ENCODE data around the gene PRKCH. TPM values are rescaled to one million over a fixed set of nuclear protein-coding genes. Genes with fewer than 3 reads are reported as not detected.

Gene PRKCH
- total RNA-seq, 1 donor from 2014 or later, result 14.5 TPM

GRCh38 chr14:61331992-61332657, 10.7 kb downstream of the PRKCH start:
- DNase-seq (no peak), ATAC-seq (ENCODE audit: poor library complexity) (no peak)
- intact Hi-C loops (cut with DNase I), result no loop called here

GRCh38 chr14:61332658-61333029, 11.3 kb downstream of the PRKCH start:
- intact Hi-C loops (cut with DNase I), result no loop called here
- no peak for ATAC-seq (ENCODE audit: poor library complexity)
- DNase-seq, result no peak

- DNase-seq (no peak), ATAC-seq (ENCODE audit: poor library complexity) (no peak)
- intact Hi-C loops (cut with DNase I), result no loop called here
Measured at GRCh38 chr14:61333087-61333486, 11.7 kb downstream of the PRKCH start.

- ATAC-seq (ENCODE audit: poor library complexity), result no peak
- DNase-seq, result no peak
- intact Hi-C loops (cut with DNase I), result no loop called here
Measured at GRCh38 chr14:61334197-61334701, 12.9 kb downstream of the PRKCH start.

GRCh38 chr14:61335049-61335448, 13.7 kb downstream of the PRKCH start:
- ATAC-seq (ENCODE audit: poor library complexity) (no peak), DNase-seq (no peak)
- intact Hi-C loops (cut with DNase I), result no loop called here

- ATAC-seq (ENCODE audit: poor library complexity) (no peak), DNase-seq (no peak)
- intact Hi-C loops (cut with DNase I), result no loop called here
Measured at GRCh38 chr14:61335671-61336275, 14.4 kb downstream of the PRKCH start.

- ATAC-seq (ENCODE audit: poor library complexity), result no peak
- intact Hi-C loops (cut with DNase I), result no loop called here
- DNase-seq, result no peak
Measured at GRCh38 chr14:61337893-61338292, 16.5 kb downstream of the PRKCH start.

GRCh38 chr14:61338457-61338856, 17.1 kb downstream of the PRKCH start:
- DNase-seq (no peak), ATAC-seq (ENCODE audit: poor library complexity) (no peak)
- intact Hi-C loops (cut with DNase I), result no loop called here

GRCh38 chr14:61341275-61342206, 20.2 kb downstream of the PRKCH start:
- DNase-seq (no peak), ATAC-seq (ENCODE audit: poor library complexity) (no peak)
- intact Hi-C loops (cut with DNase I), result no loop called here

- peak; percentile 21 for ATAC-seq (ENCODE audit: poor library complexity)
- intact Hi-C loops (cut with DNase I), result no loop called here
- no peak for DNase-seq
Measured at GRCh38 chr14:61342486-61342885, 21.1 kb downstream of the PRKCH start.

GRCh38 chr14:61342932-61343331, 21.6 kb downstream of the PRKCH start:
- DNase-seq (no peak), ATAC-seq (ENCODE audit: poor library complexity) (no peak)
- intact Hi-C loops (cut with DNase I), result no loop called here

- intact Hi-C loops (cut with DNase I), result no loop called here
- no peak for DNase-seq
- peak; percentile 40 for ATAC-seq (ENCODE audit: poor library complexity)
Measured at GRCh38 chr14:61343471-61343870, 22.1 kb downstream of the PRKCH start.

GRCh38 chr14:61343991-61344405, 22.6 kb downstream of the PRKCH start:
- intact Hi-C loops (cut with DNase I), result no loop called here
- peak; percentile 31 for ATAC-seq (ENCODE audit: poor library complexity)
- DNase-seq, result no peak

GRCh38 chr14:61344437-61345150, 23.2 kb downstream of the PRKCH start:
- DNase-seq (no peak), ATAC-seq (ENCODE audit: poor library complexity) (peak; percentile 54)
- intact Hi-C loops (cut with DNase I), result no loop called here

GRCh38 chr14:61345151-61345482, 23.7 kb downstream of the PRKCH start:
- DNase-seq, result no peak
- no peak for ATAC-seq (ENCODE audit: poor library complexity)
- intact Hi-C loops (cut with DNase I), result no loop called here

GRCh38 chr14:61346221-61346620, 24.8 kb downstream of the PRKCH start:
- no peak for DNase-seq
- ATAC-seq (ENCODE audit: poor library complexity), result no peak
- intact Hi-C loops (cut with DNase I), result no loop called here

- intact Hi-C loops (cut with DNase I), result no loop called here
- ATAC-seq (ENCODE audit: poor library complexity), result no peak
- DNase-seq, result no peak
Measured at GRCh38 chr14:61346793-61347192, 25.4 kb downstream of the PRKCH start.

GRCh38 chr14:61347826-61348443, 26.6 kb downstream of the PRKCH start:
- intact Hi-C loops (cut with DNase I), result no loop called here
- ATAC-seq (ENCODE audit: poor library complexity) (no peak), DNase-seq (no peak)
